Hematopoietic multipotent progenitor cell treated with erythropoietin and hydrocortisone succinate and interleukin-3 and kit ligand, for 8 days (in vitro differentiated cells): Measurements from ENCODE around the gene PTPRO.

Experiments
- DNase-seq: peaks from one replicate; pipeline ENCODE4 v3.0.0-alpha.2; 2015

PTPRO gene

GRCh38 chr12:15458008-15458407, 135.7 kb downstream of the PTPRO start:
- no peak for DNase-seq

- DNase-seq: no peak
Measured at GRCh38 chr12:15468911-15469310, 146.6 kb downstream of the PTPRO start.

GRCh38 chr12:15469356-15469755, 147.0 kb downstream of the PTPRO start:
- no peak for DNase-seq

- DNase-seq: no peak
Measured at GRCh38 chr12:15472036-15472435, 149.7 kb downstream of the PTPRO start.

GRCh38 chr12:15474766-15475165, 152.5 kb downstream of the PTPRO start:
- no peak for DNase-seq

- DNase-seq: no peak
Measured at GRCh38 chr12:15477761-15478160, 155.5 kb downstream of the PTPRO start.

GRCh38 chr12:15481846-15482245, 159.5 kb downstream of the PTPRO start:
- DNase-seq: no peak

- DNase-seq: no peak
Measured at GRCh38 chr12:15485466-15485865, 163.2 kb downstream of the PTPRO start.

GRCh38 chr12:15486859-15487258, 164.6 kb downstream of the PTPRO start:
- DNase-seq: no peak

GRCh38 chr12:15488481-15488880, 166.2 kb downstream of the PTPRO start:
- no peak for DNase-seq

GRCh38 chr12:15494329-15495046, 172.2 kb downstream of the PTPRO start:
- DNase-seq: no peak

- no peak for DNase-seq
Measured at GRCh38 chr12:15495746-15496145, 173.4 kb downstream of the PTPRO start.

- no peak for DNase-seq
Measured at GRCh38 chr12:15496738-15497137, 174.4 kb downstream of the PTPRO start.

GRCh38 chr12:15497671-15498292, 175.5 kb downstream of the PTPRO start:
- no peak for DNase-seq

GRCh38 chr12:15502211-15502610, 179.9 kb downstream of the PTPRO start:
- DNase-seq: no peak

- no peak for DNase-seq
Measured at GRCh38 chr12:15505616-15506015, 183.3 kb downstream of the PTPRO start.

GRCh38 chr12:15515010-15515409, 192.7 kb downstream of the PTPRO start:
- no peak for DNase-seq

GRCh38 chr12:15520083-15520482, 197.8 kb downstream of the PTPRO start:
- no peak for DNase-seq

GRCh38 chr12:15520844-15521243, 198.5 kb downstream of the PTPRO start:
- no peak for DNase-seq

- DNase-seq: peak; percentile 53
Measured at GRCh38 chr12:15522574-15523187, 200.4 kb downstream of the PTPRO start.

GRCh38 chr12:15525441-15525840, 203.1 kb downstream of the PTPRO start:
- DNase-seq: no peak

GRCh38 chr12:15526033-15526432, 203.7 kb downstream of the PTPRO start:
- no peak for DNase-seq

- DNase-seq: no peak
Measured at GRCh38 chr12:15527201-15528080, 205.1 kb downstream of the PTPRO start.
